Medulla oblongata (tissue), 1 donor: ENCODE results near the gene ATP10D.
"Not testable (repeated sequence)": the region's sequence is repeated elsewhere in the genome, so short reads cannot be mapped to it uniquely, and the experiment has no call there.

ENCODE experiments used
- DNase-seq: peaks from one replicate; pipeline ENCODE4 v3.0.0-alpha.2; 2015; ENCODE audit errors: extremely low spot score

The ATP10D gene

DNA sequence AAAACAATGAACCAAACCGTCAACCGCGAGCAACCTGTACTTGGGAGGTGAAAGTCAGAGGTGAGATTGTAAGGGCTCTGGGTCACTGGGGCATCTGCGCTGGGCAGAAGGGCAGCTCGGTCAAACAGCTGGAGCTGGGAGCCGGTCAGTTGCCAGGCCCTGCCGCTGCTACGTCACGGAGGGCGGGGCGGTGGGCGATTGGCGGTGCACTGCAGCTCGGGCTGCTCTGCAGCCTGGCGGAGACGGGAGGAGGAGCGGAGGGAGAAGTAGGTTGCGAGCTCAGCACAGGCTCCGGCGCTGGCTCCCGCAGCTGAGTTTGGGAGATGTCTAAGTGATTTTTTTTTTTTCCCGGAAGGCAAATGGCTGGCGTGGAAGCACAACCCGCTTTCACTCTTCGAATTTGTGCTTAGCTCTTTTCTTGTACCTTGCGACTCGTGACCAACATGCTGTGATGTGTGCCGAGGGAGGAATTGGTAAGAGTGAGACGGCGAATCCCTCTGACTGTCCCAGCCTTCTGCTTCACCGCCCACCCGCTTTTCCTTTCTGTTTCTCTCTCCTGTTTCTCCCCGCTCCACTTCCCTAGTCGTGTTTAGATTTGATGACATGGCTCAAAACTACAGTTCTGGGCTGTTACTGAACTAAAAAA is at the start of gene ATP10D:
Gene ATP10D (plus strand): TSS at position 229 of the 646 bp plus-strand sequence. CDS start 27,266 bp downstream, outside the sequence.
- peak; percentile 95 for DNase-seq

DNA sequence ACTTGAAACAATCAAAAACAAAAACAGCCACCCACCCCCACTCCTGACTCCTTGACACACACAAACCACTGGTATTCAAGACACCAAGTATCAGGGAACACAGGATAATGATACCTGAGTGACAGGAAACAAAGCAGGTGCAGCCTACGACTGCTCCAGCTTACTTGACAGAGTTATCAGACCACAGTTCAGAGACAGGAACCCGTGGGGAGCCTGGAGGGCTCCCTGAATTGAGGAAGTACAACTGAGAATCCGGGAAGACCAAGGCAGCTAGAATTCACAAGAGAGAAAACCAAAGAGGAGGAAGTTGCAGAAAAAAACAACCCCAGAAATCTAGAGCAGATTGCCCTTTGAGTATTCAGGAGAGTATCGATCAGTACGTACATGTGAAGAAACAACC is 42.1 kb upstream of the ATP10D start:
- peak; percentile 78 for DNase-seq

DNA sequence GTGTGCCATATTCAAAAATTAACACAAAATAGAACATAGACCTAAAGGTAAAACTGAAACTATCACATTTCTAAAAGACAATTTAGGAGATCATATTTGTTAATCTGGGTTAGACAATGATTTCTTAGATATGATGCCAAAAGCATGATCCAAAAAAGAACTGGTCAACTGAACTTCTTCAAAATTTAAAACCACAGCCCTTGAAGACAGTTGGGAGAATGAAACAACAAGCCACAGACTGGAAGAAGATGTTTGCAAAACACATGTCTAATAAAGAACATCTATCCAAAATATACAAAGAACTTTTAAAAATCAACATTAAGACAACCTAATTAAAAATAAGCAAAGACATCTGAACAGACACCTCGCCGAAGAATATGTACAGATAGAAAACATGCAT is 41.0 kb upstream of the ATP10D start:
- DNase-seq, result no peak

DNA sequence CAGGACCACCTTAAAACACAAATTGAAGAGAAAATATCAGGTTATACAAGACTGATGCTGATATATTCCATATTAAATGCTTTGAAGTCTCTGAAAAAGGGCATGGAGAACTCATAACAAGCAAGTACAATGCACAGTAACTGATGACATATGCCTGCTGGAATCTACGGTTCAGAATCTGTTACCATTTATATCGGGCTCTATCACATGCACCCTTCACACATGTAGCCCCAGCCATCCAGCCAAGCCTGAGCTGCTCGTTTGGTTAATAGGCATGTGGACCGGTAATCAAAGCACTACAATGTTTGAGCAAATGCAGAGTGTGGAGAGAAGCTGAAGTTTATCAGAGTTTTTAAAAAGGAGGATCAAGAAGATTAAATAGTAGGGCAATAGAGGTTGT is 33.4 kb upstream of the ATP10D start:
- DNase-seq, result no peak

DNA sequence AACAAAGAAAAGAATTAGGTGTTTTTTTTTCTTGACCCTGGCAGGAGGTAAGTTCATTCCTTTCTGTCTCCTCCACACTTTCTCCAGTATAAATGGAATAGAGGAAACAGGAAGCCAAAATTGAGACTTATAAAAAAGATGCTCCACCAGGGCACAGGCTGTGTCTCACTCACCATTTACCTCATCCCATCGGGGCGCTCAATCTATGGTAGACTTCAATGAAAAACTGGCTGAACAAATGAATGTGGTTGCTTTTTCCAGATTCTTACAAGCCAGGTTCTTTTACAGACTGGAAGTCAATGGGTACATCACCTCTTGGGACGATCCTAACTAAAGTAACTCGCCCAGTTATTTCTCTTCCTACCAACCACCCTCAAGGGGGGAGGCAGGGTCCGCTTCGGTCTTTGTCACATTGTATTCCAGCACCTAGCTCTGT is 22.3 kb upstream of the ATP10D start:
- no peak for DNase-seq

DNA sequence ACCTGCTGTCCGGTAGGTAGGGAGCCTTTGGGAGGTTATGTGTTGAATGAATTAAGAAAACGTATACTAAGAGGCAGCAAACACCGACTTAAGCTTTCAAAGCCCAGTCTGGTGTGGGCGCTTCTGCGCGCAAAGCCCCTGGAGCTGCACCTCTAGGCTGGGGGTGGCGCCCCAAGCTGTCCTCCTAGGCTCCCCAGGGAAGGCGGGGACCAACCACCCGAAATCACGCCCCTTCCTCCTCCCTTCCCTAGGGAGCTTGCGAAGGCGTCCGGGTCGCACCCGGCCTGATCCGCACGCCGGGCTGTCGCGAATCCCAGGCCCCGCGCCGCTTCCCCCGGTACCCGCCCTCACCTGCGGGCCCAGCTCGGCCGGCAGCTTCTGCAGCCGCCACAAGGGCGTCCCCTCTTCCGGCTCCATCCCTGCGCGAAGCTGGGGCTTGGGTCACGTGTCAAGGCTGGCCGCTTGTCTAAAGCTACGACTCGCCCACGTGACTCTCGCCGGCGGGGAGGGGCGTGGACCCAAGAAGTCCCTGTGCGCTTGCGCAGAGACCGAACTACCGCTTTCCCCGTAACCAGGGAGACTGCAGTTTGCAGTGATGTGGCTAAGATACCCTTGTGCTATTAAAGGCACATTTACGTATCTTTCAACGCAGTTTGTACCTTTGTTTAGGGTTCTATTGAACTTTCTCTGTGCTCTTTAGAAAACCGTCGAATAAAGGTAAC is 21.7 kb upstream of the ATP10D start, which contains the start of gene COMMD8:
Gene COMMD8 (minus strand): TSS at position 468 of the 722 bp plus-strand sequence. CDS start 51 bp downstream, at position 417.
- peak; percentile 98 for DNase-seq

DNA sequence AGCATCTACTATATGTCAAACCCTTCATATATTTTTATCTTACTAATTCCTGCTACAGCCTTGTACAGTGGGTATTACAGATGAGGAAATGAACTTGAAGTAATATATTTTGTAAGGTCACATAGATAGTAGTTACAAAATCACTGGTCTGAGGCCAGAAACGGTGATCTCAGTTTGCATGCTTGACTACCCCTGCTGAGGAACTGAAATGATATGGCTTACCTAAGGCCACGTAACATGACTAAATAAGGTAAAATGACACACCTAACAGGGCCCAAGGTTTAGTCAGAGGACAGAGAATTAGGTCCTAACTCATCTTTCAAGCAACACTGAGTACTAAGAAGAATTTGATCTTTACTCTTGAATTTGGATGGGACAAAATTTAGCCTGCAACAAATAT is 20.1 kb upstream of the ATP10D start:
- DNase-seq, result no peak

DNA sequence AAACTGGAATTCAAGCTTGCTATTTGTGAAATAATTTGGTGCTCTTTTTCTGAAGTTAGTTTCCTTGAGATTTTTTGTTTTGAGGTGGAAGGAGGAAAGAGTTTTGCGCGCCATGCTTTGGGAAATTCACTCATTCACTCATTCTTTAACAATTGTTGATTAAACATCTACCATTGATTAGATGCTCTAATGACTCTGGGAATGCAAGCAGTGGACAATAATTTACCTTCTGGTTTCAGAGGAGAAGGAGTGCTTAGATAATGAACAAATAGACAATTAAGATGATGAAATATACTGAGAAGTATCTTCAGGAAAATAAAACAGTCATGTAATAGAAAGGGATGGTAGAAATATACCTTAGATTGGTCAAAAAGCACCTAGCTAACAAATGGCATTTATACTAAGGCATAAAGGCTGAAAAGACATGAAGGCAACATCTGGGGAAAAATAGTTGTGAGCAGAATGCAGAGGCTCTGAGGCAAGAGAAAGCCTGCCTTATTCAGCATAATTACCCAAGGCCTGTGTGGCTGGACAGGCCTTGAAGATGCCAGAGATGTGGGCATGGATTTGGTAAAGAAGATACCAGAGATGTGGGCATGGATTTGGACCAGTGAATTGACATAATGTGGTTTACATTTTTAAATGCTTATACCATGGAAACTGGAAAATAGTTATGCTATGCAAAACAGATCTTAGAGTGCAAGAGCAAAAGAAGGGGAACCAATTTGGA is 18.9 kb upstream of the ATP10D start:
- DNase-seq, result no peak

DNA sequence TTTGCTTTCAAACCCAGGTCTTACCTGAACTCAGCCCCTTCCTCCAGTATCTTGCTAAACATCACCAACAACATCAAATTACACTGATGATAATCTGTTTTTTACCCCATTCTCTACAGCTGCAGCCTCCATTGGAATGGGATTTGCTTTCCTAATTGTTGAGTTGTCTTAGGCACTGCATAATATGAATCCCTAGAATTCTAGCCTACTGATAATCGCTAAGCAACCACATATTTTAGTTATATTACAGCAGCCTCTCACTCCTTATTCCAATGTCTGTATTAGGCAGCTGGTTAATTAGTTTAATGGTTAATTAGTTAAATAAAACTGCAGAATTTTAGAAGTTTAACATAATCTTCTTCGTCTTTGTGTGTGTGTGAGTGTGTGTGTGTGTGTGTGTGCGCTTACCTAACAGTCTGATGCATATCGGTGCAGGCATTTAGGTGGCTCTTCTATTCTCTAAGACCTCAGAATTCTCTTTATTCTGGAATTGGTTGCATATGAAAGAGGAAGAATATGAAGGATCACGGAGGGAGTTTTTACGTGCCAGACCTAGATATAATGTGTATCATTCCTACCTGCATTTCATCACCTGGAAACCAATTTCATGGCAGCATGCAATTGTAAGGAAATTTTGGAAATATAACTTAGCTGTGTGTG is 16.2 kb upstream of the ATP10D start:
- no peak for DNase-seq

DNA sequence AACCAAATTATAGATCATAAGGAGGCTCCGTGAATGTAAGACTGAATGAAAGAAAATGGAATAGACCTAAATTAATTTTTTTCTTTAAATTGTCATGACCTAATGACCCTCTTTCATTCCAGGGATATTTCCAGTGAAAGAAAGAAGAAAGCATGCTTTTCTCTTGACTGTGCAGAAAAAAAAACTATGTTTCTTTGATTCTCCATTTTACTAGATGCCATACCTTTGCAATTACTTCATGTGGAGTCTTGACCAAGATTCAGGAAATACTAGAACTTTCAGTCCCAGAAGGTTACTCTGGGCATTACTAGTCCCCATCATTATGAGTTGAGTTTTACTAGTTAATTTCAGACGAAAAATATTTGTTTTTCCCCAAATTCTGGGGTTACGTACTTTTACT is 15.1 kb upstream of the ATP10D start:
- DNase-seq, result no peak

DNA sequence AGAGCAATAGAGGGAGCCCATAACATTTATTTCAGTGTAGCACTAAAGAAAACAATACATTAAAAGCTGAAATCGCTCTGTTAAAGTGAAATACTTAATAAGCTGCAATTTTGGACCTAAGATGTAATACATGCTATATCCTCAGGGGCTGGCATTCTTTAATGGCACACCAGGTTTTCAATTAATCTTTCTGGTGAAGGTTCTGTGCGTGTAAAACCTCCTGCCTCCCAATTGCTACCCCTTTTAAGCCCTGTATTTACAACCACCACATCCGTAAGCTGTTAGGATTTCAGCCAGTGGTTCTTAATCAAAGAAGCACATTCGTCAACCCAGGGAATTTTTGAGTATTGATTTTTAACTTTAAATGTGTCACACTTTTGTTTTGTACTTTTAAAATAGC is 14.0 kb upstream of the ATP10D start:
- DNase-seq, result no peak

DNA sequence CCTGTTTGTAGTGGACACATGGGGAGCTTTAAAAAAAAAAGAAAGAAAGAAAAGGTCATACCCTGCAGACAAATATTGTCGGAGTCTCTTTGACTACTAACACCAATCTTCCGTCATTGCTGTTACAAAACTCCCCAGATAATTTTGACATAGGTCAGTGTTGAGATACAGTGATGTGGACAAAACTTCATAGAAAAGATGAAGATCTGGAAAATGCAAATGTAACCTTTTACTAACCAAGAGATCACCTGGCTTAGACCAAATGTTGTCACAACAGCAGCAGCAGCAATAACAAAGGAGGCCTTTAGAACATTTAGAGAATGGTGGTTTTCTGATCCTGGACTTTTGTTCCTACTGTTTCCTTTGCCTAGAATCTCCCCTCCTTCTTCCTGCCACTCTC is 13.5 kb upstream of the ATP10D start:
- no peak for DNase-seq

DNA sequence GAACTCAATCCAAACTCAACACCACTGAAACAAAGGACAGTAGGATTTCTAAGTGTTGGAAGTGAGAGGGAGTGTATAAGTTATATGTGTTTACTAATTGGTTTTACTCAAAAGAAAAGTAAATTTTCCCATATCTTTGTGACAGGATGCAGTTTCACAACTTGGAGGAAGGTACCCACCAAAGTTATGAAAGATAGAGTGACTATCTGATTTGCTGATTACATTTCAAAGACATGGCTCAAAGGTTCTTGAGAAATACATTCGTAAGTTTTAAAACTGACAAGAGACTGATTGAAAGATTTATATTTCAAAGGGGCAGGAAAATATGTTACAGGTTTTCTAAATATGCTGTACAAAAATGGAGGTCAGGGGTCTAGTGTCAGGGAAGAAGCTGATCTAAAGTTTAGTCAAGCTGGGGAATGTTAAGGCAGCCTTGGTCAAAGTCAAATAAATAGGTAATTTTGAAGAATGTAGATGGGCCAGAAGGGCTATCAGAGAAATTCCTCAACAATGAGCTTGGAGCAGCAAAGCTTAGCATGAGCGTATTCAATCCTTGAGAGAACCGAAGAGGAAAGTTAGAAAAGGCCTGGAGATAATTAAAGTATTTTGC is 11.8 kb upstream of the ATP10D start:
- DNase-seq, result no peak

DNA sequence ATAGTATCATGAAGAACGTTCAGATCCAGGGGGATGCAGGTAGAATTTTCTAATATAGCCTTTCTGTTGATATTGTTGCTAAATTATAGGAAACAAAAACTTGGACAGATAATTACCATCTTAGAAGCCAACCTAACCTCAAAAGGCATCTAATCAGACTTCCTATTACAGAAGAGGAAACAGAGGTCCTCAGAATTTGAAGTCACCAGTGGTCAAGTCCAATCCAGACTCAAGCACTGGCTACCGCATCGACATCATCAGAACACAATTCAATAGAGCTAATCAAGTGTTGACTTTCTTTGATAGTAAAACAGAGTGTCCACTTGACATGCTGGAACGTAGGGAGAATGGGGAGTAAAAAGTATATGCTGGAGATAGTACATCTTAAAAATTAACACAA is 10.3 kb upstream of the ATP10D start:
- no peak for DNase-seq

DNA sequence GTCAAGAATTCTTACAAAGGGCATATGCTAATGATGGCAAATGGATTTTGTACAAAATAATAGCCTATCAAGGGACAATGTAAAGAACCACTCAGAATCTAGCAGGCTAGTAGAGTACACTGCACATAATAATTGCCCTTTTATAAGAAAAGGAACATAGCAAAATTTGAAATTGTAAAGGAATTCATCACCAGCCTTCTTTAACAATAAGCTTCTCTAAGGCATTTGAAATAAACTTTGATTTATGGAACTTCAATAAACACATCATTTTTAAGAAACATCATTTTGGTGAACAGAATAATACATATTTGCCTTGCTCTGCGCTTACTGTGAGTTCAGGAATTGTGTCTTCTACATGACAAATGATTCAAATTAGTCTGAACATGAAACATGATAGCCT is 9.7 kb upstream of the ATP10D start:
- no peak for DNase-seq

DNA sequence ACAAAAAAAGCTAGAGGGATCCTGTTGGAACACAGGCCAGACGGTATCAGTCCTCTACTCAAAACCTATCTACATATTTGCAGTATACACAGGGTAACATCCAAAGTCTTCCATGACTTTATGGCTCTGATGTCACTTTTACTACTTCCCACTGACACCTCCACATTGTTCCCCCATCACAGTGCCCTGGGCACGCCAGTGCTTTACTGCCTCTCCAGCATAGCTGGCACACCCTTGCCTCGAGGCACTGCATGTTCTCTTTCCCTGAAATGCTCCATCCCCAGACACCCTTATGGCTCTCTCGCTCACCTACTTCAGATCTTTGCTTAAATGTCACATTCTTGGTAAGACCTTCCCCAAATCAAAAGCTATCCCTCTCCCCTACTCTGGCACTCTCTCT is 6.3 kb upstream of the ATP10D start:
- DNase-seq, result no peak

DNA sequence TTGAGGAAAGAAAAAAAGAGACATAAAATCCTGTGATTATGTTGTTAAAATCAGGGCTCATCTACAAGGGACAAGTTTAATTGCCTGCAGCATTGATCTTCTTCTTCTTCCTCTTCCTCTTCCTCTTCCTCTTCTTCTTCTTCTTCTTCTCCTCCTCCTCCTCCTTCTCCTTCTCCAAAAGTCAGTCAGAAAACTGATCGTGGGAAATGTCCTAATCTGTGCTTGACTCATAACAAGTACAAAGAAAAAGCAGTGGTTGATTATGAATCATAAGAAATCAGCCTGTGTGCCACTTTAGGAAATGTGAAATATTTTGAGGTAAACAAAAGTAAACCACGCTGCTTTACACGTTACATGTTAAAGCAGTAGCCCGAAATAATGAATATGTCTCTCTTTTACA is 2.7 kb upstream of the ATP10D start:
- no peak for DNase-seq

DNA sequence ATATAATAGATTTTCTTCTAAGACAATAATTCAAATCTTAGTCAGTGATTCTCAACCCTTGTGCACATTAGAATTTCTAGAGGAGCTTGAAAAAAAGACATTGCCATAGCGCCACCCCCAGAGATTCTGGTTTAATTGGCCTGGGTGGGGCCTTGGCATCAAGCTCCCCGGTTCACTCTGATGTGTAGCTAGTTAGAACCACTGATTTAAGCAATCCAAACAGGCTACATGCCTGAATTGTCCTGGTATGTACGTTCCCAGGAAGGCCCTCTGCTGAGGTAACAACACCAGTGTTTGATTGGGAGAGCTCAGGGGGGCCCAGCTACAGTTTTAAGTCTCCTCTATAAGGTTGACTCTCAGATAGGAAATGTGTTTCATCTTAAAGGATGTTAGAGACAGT is 1.3 kb upstream of the ATP10D start:
- DNase-seq, result no peak

DNA sequence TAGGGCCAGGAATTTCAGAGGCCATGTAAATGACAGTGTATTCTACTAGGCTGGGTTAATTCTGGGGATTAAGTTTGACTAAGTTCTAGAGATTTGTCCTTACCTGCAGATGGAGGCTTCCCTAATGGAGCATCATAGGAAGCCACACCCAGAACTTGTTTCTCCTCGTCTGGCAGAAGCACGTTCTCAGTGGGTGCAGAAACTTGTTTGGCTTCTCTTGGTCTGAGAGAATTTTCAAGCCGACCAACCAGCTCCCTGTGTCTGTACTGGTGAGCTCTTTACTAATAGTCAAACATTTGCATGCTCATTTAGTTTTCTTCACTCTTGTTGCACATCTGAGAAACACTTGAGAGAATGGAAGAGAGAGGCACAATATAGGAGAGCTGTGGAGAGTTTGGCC is 907 bp upstream of the ATP10D start:
- no peak for DNase-seq

DNA sequence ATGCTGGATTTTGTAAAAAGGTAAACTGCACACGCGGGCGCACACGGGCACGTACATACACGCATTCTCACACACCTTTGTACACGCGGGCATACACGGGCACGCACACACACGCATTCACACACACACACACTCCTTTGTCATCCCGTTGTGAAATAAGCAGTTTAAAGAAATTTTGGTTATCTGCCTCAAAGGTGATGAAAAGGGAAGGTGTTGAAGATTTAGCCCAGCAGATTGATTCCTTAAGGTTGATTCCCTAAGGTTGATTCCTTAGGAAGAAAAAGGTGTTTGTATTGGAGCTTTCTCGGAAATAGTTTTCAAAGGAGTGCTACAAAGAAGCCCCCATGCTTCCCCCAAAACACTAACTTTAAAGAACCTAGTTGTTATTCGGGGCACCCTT is 693 bp downstream of the ATP10D start:
- no peak for DNase-seq

DNA sequence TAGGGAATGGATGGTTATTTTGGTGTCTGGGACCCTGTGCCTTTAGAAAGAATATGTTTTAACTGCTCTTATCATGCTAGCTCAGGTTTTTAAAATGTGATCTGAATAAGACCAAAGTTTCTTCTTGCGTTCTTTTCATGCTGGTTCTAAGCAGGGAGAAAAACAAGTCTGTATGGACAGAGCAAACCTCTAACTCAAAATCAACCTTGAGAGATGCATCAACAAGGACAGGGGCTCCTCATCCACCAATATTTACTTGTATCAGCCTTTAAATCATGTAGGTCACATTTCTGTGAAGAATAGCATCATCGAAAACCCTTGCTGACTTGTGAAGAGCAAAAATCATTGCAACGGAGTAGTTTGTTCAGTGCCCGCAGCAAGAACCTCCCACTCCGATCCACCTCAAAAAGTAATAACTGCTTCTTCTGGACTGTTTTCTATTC is 1.2 kb downstream of the ATP10D start:
- DNase-seq, result peak; percentile 45

DNA sequence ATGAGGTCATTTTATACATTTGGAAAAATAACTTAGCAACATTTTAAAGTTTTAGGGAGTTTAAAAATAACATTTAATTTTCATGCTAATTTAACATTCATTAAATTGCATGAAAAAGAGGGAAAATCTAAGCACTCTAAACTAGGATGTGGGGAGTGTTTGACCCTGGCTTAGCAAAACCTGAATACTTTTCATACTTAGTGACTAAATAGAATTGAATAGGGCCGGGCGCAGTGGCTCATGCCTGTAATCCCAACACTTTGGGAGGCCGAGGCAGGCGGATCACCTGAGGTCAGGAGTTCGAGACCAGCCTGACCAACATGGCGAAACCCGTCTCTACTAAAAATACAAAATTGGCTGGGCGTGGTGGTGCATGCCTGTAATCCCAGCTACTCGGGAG is 1.7 kb downstream of the ATP10D start:
- DNase-seq, result not testable (repeated sequence)
